Fibroblast of lung (primary cell): ENCODE data around the gene AKAP8. TPM values are rescaled to one million over a fixed set of nuclear protein-coding genes. Genes with fewer than 3 reads are reported as not detected.

Source experiments
- DNase-seq, 2 donors: peaks; one replicate each; pipeline versions ENCODE4 v3.0.0 to v3.0.0-alpha.2; 2010; ENCODE audit warnings: low read depth in 2 of 2
- H2AFZ ChIP-seq: 2 replicates; pipeline ENCODE4 v1.5.1; 2012; ENCODE audit warnings: low read length, control low read depth, inconsistent platforms
- H3K27ac ChIP-seq: 2 replicates; pipeline ENCODE4 v1.5.1; 2011; ENCODE audit warnings: low read length, control low read depth; ENCODE audit not compliant: insufficient read depth
- H3K27me3 ChIP-seq: 2 replicates; pipeline ENCODE4 v1.5.1; 2011; ENCODE audit warnings: mild to moderate bottlenecking, low read length; ENCODE audit not compliant: control insufficient read depth, insufficient read depth
- H3K36me3 ChIP-seq: 2 replicates; pipeline ENCODE4 v1.5.1; 2011; ENCODE audit warnings: low read length; ENCODE audit not compliant: control insufficient read depth, insufficient read depth
- H3K4me1 ChIP-seq: 2 replicates; pipeline ENCODE4 v1.5.1; 2011; ENCODE audit warnings: low read length; ENCODE audit not compliant: control insufficient read depth, insufficient read depth; ENCODE audit errors: extremely low read depth
- H3K4me2 ChIP-seq: 2 replicates; pipeline ENCODE4 v1.5.1; 2011; ENCODE audit warnings: low read length, control low read depth; ENCODE audit not compliant: insufficient read depth; ENCODE audit errors: extremely low read depth
- H3K4me3 ChIP-seq, 4 experiments: fragments of 200-600 bp in 1 of 4; sonication (generic) in 1 of 4; replicated peaks in 1 of 4; 2 replicates each; pipeline ENCODE4 v1.5.1; 2011 to 2016; ENCODE audit warnings: low read length in 4 of 4, low read depth in 3 of 4, mild to moderate bottlenecking in 3 of 4, control low read depth in 2 of 4, inconsistent platforms in 1 of 4, mixed read lengths in 1 of 4; ENCODE audit not compliant: insufficient read depth in 1 of 4; ENCODE audit errors: control extremely low read depth in 1 of 4
- H3K79me2 ChIP-seq: 2 replicates; pipeline ENCODE4 v1.5.1; 2012; ENCODE audit warnings: mild to moderate bottlenecking, low read length, inconsistent platforms; ENCODE audit not compliant: control insufficient read depth, insufficient read depth
- H3K9ac ChIP-seq: 2 replicates; pipeline ENCODE4 v1.5.1; 2011; ENCODE audit warnings: mild to moderate bottlenecking, low read length, control low read depth; ENCODE audit not compliant: insufficient read depth
- H3K9me3 ChIP-seq: 2 replicates; pipeline ENCODE4 v1.5.1; 2012; ENCODE audit warnings: low read depth, low read length; ENCODE audit not compliant: control insufficient read depth, insufficient read depth
- H4K20me1 ChIP-seq: 2 replicates; pipeline ENCODE4 v1.5.1; 2011; ENCODE audit warnings: low read length; ENCODE audit not compliant: control insufficient read depth, insufficient read depth; ENCODE audit errors: extremely low read depth
- CTCF ChIP-seq, 2 donors: IDR thresholded peaks in 1 of 2; conservative IDR thresholded peaks in 1 of 2; 1 replicate in 1 of 2; 2 replicates in 1 of 2; pipeline ENCODE4 v1.5.1; 2011 to 2012; ENCODE audit warnings: low read length in 2 of 2, control low read depth in 1 of 2, inconsistent platforms in 1 of 2, low read depth in 1 of 2, mild to moderate bottlenecking in 1 of 2
- EZH2 ChIP-seq: IDR thresholded peaks from 2 replicates; pipeline ENCODE4 v1.5.1; 2012; ENCODE audit warnings: low read length, control low read depth, mild to moderate bottlenecking; ENCODE audit errors: missing control alignments
- polyA plus RNA-seq, 2 donors: library from polyadenylated mRNA; depleted of rRNA in 1 of 2; stranded (reverse) in 1 of 2; unstranded in 1 of 2; fragments of >200 nt; gene quantifications; 2 replicates each; pipeline ENCODE4 v1.2.1, GENCODE V29; 2011 to 2012; ENCODE audit warnings: missing spikeins in 1 of 2
- total RNA-seq: library from RNA; depleted of rRNA; stranded (reverse); fragments of >200 nt; gene quantifications from 2 replicates; pipeline ENCODE4 v1.2.1, GENCODE V29; 2014

Gene AKAP8
- total and polyA plus RNA-seq, 2 donors (not counting 1 experiment from before 2014, with no cell fraction given) = 9.9 to 13.0 TPM

DNA sequence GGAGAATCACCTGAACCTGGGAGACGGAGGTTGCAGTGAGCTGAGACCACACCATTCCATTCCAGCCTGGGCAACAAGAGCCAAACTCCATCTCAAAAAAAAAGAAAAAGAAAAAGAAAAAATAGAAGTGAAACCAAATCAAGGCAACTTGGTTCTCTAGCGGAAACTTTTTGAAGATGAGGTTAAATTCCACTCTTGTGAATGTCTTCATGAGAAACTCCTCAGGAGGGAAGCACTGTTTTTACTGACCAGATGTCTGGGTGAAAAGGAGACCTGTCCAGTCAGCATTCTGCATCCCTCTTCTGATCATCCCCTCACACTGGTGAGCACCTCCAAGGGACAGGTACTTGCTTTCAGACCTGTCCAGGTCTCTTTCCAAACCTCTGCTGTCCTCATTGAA, 63.1 kb downstream of the AKAP8 start:
- no peak overlapping the region for H3K4me3 ChIP-seq
- peak in 1 of 2 donors; percentile 72 for DNase-seq
- peaks cover 39% of the 10 kb centered on the region for H3K4me1 ChIP-seq
- peaks cover 99% of the 10 kb centered on the region for H3K79me2 ChIP-seq
- H3K27me3 ChIP-seq = no peaks in the 10 kb centered on the region
- peaks cover 23% of the 10 kb centered on the region for H4K20me1 ChIP-seq
- H2AFZ ChIP-seq = no peak overlapping the region
- H3K36me3 ChIP-seq = peaks cover 1% of the 10 kb centered on the region
- TF ChIP-seq CTCF (conservative IDR thresholded peaks at IDR 0.05 in 1 of 2, IDR thresholded peaks at IDR 0.05 in 1 of 2; ENCODE audit: low read depth in 1 of 2, low read length in 2 of 2) (no peak), EZH2 (no peak)
- H3K9me3 ChIP-seq = no peaks in the 10 kb centered on the region
- peak overlapping the region; percentile 60 for H3K27ac ChIP-seq
- H3K9ac ChIP-seq = no peak overlapping the region
- H3K4me2 ChIP-seq = peak overlapping the region; percentile 62

GRCh38 chr19:15315101-15315500, 64.5 kb downstream of the AKAP8 start:
- Histone ChIP-seq H2AFZ (no peak overlapping the region), H3K4me1 (peaks cover 30% of the 10 kb centered on the region), H3K4me2 (no peak overlapping the region), H3K27me3 (no peaks in the 10 kb centered on the region), H3K9ac (no peak overlapping the region), H3K36me3 (peaks cover 1% of the 10 kb centered on the region), H3K27ac (no peak overlapping the region), H3K9me3 (no peaks in the 10 kb centered on the region), H4K20me1 (peaks cover 21% of the 10 kb centered on the region), H3K79me2 (peaks cover 97% of the 10 kb centered on the region), H3K4me3 (no peak overlapping the region)
- DNase-seq = no peak
- TF ChIP-seq CTCF (conservative IDR thresholded peaks at IDR 0.05 in 1 of 2, IDR thresholded peaks at IDR 0.05 in 1 of 2; ENCODE audit: low read depth in 1 of 2, low read length in 2 of 2) (no peak), EZH2 (no peak)

GRCh38 chr19:15313649-15314279, 65.8 kb downstream of the AKAP8 start:
- peaks cover 94% of the 10 kb centered on the region for H3K79me2 ChIP-seq
- peaks cover 1% of the 10 kb centered on the region for H3K36me3 ChIP-seq
- H3K4me2 ChIP-seq = no peak overlapping the region
- no peaks in the 10 kb centered on the region for H3K27me3 ChIP-seq
- peaks cover 18% of the 10 kb centered on the region for H3K4me1 ChIP-seq
- H3K9ac ChIP-seq = no peak overlapping the region
- H3K27ac ChIP-seq = no peak overlapping the region
- no peaks in the 10 kb centered on the region for H3K9me3 ChIP-seq
- no peak for TF ChIP-seq EZH2
- no peak for TF ChIP-seq CTCF (conservative IDR thresholded peaks at IDR 0.05 in 1 of 2, IDR thresholded peaks at IDR 0.05 in 1 of 2; ENCODE audit: low read depth in 1 of 2, low read length in 2 of 2)
- DNase-seq = no peak
- H2AFZ ChIP-seq = no peak overlapping the region
- H3K4me3 ChIP-seq = no peak overlapping the region
- H4K20me1 ChIP-seq = peaks cover 21% of the 10 kb centered on the region
